ENCODE measurements around the gene OR51B5.
"Not testable (repeated sequence)": the region's sequence is repeated elsewhere in the genome, so short reads cannot be mapped to it uniquely, and the experiment has no call there.

Gene OR51B5, protein sequence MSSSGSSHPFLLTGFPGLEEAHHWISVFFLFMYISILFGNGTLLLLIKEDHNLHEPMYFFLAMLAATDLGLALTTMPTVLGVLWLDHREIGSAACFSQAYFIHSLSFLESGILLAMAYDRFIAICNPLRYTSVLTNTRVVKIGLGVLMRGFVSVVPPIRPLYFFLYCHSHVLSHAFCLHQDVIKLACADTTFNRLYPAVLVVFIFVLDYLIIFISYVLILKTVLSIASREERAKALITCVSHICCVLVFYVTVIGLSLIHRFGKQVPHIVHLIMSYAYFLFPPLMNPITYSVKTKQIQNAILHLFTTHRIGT
- long read RNA-seq, donor 1 = 0 reads
- long read RNA-seq, donor 2 = 0 reads
- long read RNA-seq, donor 3 = 0 reads
- long read RNA-seq, donor 4 = 0 reads
- long read RNA-seq, donor 5 = 0 reads
- long read RNA-seq, donor 6 = 0 reads
- long read RNA-seq, donor 7 = 0 reads
- long read RNA-seq, donor 8 = 0 reads

DNA sequence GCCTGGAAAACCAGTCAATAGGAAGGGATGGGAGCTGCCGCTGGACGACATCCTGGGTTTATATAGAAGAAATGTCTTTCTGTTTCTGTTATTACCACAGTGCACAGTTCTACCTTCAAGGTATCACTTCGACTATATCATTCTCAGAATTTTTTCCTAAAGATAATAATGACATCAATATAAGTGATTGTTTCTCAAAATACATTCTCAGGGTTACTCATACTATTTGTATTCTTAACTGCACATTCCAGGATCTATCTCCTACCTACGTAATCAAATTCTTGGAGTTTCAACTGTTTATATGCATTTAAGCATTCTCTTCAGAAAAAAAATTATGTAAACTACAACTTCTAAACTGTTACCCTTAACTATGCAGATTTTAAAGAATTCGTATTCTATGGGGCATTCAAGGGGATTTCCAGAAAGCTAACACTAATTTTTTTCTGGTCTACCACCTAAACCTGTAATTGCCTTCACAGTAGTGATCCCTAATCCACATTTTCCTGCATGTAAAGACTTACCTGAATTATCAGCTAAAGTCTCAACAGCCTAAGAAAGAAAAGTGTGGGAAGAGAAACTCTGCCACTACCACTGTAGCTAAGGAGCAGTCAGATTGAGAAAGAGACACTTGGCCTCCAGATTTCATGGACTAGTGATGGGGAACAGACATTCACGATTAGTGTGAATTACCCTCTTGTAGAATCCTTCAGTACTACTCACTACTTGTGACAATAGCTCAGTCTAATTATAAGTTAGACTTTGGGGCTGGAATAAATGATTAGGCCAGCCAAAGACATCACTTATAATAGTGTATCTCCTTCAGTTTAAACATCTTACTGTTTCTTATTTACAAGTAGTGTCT, at the start of gene OR51B5:
Gene OR51B5, minus strand, starts transcription at position 51 of the 862 bp plus-strand sequence. Its CDS starts 0 bp downstream, at position 51.
- DNase-seq = no peak

DNA sequence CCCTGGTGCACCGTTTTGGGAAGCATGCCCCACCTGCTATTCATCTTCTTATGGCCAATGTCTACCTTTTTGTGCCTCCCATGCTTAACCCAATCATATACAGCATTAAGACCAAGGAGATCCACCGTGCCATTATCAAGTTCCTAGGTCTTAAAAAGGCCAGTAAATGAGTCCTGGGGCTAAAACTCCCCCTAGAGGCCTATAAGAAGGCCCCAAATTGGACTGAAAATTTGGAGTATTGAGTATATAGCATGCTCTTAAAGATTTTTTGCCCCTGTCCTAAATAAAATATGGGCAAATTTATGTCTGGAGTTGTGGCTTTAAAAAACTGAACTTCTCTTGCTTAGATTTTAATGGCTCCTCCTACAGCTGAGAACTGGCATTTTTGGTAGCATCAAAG, 46.9 kb upstream of the OR51B5 start:
- DNase-seq = no peak

DNA sequence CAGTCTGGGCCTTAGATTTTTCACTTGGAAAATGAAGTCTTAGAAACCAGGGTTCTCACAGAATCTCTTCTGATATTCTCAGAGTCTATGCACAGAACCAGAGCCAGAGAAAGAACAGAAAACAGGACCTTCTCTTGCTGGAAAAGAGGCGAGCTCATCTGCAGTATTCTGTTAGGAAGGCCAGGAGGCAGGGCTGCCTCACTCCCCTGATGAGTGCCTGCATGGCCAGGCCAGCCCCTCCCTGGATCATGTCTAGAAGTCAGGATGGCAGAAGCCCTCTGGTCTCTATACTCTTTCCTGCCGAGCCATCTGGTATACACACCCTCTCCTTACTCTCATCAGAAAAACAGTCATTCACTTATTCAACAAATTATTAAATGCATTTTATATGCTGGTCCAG, 41.0 kb upstream of the OR51B5 start:
- DNase-seq = no peak

DNA sequence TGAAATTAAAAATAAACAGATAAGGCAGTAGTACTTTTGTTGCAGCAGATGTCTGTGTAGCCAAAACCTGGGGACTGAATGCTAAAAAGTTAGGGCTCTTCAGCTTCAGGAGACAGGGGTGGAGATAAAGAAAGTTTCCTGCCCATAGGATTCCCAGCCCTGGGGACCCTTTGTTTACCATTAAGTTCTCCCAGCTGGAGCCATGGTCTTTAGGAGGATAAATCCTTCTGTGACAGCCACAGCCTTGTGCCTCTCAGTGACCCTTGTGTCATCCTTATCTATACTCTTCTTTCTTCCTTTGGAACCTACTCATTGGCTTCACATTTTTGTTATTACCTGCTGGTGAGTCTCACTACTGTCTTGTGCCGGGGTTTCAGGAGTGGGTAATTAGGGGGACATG, 40.3 kb upstream of the OR51B5 start, which contains the start of gene OR51M1:
Gene OR51M1, plus strand, starts transcription at position 237 of the 400 bp plus-strand sequence. CDS start 5,587 bp downstream, outside the sequence.
- DNase-seq = no peak

DNA sequence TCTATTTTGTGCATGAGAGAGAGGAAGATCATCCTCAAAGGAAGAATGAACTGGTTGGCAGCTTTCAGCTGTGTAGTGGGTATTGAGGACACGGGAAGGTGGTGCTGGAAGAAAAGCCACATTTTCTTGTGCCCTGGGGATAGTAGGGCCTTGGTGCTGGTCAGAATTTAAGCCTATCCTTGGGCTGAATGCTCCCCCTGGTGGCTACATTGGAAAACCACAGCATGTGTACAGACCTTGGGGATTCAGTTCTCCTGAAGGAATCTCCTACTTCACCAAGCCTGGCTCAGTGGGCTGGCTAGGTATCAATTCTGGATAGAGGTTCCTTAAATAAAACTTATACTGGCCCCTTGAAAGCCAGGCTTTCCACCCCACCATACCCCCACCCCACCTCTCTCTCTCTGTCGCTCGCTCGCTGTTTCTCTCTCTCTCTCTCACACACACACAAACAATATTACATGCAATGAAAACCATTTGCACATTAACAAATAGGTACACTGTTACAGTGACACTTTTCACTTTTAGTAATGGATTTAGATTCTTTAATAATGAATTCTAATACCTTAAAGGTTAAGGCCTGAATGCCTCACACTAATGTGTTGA, 37.5 kb upstream of the OR51B5 start:
- DNase-seq = no peak

DNA sequence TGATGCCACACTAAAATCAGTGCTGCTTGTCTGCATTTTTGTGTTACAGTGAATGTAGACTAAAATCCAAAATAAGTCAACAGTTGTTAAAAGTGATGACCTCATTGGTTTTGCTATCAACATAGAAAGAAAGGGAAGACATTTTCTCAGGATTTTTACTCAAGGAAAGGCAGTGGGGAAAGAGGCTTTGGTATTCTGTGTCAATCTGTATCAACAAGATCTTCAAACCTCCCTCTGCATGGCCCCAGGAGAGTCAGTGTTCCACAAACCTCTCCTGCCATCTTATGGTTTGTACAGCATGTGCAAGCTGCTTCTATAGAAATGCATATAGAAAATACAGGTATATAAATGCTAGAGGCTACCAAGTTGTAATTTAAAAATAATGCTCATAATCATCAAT, 26.5 kb upstream of the OR51B5 start:
- no peak for DNase-seq

DNA sequence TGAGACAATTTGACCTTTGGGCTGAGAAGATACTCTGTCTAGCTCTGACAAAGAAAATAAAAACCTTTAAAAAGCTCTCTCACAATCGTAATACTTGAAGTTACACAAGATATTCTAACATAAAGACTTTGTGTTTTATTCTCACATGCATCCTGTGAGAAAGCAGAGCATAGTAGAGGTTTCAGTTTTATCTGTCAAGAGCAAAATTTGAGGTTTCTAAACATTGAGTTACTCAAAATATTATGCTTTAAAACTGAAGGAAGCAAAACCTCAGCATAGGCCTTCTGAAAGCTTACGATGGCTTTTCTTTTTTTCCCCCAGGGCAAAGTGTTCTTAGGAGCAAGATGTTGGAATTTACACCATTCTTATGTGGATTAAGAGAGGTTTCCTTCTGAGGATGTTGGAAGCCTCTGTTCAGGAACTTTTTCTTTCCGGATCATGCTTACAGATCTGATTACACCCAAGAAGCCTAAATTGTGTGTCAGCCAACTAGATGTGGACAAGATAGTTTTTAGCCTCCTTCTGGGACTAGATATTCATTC, 25.2 kb upstream of the OR51B5 start:
- DNase-seq = no peak

DNA sequence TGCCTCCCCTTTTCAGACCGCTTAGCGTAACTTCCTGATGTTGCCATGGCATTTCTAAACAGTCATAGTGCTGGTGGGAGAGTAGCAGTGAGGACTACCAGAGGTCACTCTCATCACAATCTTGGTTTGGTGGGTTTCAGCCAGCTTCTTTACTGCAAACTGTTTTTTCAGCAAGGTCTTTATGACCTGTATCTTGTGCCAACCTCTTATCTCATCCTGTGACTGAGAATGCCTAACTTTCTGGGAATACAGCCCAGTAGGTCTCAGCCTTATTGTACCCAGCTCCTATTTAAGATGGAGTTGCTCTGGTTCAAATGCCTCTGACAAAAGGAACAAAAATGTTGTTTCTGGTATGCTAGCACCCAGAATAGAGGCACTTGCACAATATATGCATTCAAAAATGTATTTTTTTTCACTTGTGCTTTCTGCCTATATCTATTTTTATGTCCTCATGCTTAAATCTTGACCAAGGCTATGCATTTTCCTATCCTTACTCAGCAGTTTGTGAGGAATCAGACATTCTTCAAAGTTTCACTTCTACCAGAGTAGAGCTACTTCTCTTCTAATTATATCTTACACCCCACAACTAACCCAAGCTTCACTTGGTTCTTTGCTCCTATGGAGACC, 24.2 kb upstream of the OR51B5 start:
- DNase-seq = no peak

DNA sequence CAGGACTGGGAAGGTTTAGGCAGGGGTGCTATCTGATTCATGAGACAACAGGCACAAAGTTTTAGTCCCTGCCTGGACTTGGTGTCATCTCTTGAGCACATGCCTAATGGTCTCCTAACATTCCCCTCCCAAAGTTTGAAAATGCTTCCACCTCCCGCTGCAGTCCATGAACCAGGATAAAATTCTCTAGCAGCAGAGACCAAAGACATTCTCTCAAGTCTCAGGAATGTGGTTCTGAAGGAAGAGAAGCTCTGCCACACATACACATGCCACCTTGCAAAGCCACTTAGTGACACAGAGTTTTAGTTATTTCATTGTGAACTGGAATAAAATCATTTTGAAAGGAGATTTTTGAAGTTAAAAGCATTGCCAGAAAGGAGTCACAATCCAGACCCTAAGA, 23.5 kb upstream of the OR51B5 start:
- DNase-seq = no peak

DNA sequence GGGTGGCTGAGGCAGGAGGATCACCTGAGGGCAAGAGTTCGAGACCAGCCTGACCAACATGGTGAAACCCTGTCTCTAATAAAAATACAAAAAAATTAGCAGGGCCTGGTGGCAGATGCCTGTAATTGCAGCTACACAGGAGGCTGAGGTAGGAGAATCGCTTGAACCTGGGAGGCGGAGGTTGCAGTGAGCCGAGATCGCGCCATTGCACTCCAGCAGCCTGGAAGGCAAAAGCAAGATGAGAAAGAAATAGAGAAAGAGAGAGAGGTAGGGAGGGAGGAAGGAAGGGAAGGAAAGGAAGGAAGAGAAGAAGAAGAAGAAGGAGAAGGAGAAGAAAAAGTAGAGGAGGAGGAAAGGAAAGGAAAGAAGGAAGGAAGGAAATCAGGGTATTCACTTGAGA, 23.0 kb upstream of the OR51B5 start:
- DNase-seq = not testable (repeated sequence)

DNA sequence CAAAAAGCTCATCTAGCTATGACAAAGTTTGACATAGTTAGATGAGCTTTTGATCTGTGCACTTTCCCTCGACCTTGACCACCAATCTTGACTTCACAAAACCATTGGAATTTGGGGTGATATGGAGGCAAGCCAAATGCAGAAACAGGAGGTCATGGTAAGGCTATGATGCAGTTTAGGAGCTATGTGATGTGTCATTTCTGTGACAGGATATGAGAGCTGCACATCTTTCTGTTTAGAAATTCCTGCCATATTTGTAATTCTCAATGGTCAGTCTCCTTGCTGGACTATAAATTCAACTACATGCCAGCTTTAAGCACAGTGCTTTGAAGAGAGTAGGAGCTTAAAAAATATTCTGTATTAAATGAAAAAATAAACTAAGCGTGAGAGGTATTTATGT, 20.9 kb upstream of the OR51B5 start:
- no peak for DNase-seq

DNA sequence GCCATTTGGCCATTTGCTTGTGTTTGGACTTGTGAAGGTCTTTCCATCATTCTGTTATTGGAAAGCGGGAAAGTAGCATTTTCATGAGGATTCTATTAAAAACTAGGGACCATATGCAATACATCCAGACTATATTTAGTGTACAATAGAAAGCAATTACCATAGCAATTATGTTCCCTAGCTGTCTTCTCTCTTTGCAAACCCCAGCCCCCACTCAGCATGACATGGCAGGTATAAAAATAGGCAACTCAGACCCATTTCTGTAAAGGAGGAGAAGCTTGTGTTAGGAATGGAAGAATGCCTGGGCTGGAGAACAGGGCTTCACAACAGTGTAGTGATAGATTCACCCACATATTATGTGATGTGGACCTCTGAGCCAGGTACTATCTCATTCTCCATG, 20.4 kb upstream of the OR51B5 start:
- no peak for DNase-seq

DNA sequence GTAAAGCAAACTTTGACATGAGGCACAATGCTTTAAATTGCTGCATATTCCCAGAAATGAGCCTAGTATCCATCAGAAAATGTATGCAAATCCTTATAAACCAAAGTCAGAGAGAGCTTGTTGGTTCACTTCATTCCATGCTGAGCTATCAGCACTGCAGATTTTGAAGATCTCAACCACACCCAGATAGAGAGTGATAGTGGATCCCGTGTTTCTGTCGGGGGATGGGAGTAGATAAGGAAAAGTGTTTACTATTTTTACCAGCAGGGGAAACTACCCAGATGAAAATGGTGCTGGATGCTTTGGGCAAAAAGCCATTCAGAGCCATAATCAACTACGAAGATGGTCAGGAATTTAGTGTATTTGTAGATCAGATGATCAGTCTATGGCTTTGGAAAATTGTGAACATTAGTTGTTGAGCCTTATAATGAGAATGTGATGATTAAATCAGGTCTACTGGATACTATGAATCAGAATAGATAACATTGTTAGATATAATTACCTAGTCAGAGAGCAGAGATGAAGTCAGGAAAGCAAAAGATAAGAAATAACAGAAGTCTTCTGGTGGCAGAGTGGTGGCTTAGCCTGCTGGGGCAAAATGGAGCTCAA, 18.8 kb upstream of the OR51B5 start:
- DNase-seq = no peak

DNA sequence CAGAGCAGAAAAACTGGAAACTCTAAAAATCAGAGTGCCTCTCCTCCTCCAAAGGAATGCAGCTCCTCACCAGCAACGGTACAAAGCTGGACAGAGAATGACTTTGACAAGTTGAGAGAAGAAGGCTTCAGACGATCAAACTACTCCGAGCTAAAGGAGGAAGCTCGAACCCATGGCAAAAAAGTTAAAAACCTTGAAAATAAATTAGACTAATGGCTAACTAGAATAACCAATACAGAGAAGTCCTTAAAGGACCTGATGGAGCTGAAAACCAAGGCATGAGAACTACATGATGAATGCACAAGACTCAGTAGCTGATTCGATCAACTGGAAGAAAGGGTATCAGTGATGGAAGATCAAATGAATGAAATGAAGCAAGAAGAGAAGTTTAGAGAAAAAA, 12.7 kb upstream of the OR51B5 start:
- not testable (repeated sequence) for DNase-seq

DNA sequence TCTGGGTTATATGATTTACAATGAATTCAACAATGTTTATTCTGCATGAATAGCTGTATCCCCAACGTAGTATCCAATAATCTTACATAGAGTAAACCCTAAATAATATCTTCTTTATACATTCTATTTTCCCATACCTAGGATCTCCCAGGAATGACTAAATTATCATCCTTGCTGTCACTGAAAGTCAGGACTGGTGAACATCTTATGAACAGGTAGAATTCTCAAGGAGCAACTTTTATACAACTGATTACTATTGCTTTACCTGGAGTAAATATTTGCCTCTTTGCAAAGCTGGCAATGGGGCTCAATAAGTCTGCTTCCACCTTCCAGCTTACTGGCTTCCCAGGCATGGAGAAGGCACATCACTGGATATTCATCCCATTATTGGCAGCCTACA, 7.9 kb upstream of the OR51B5 start, which contains the start of gene OR51B6:
Gene OR51B6, plus strand, starts transcription at position 301 of the 400 bp plus-strand sequence. Its CDS starts 0 bp downstream, at position 301.
- DNase-seq = no peak

DNA sequence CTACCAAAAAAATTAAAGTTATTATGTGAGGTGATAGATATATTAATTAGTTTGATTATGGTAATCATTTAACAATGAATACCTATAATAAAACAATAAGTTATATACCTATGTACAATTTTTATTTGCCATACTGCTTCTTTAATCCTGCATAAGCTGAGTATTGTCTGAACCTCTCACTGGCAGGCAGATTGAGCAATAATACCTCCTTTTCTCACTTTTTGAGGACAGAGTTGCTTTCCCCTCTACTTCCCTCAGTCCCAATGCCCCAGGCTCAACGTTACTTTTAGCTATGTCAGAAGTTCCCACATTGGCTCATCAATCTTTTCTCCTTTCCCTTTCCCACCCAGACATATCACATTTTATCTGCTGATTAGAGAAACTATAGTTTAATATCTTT, 6.2 kb upstream of the OR51B5 start:
- no peak for DNase-seq

DNA sequence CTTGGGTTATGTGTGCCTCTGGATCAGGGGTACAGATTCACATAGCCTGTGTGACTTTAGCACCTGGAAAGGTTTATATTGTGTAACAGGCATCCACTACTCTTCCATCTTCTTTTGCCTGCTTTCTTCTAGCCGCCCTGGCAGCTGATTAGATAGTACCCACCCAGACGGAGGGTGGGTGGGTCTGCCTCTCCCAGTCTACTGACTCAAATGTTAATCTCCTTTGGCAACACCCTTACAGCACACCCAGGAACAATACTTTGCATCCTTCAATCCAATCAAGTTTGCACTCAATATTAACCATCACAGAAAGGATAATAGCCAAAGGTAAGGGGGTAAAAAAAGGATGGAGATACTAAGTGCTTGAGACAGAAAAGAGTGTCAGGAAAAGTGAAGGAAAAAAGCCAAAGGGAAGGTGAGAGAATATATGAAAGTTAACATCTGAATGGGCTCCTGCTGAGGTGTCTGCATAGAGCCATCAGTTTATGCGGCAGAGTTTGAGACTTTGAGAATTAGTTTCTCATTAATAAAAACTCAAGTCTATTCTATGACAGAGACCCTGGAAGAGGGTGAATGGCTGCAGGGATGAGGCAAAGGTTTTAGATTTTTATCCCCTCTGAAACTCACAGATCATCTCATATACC, 5.3 kb upstream of the OR51B5 start:
- DNase-seq = no peak

DNA sequence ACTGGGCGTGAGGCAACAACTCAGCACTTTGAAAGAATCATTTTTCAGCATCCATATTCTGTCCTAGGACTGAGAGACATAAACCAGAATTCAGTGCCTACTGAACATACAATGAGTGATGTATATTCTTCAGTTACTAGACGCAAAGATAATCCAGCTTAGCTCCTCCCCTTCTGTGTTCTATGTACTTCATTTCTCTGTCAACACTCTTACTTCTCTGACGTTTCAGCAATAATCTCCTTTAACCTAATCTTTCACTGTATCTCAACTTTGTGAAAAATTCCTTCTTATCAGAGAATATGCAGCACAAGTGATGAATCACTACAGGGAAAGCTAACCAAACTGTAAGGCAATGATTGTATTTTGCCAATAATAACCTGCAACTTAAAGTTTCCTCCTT, 2.5 kb upstream of the OR51B5 start:
- no peak for DNase-seq

DNA sequence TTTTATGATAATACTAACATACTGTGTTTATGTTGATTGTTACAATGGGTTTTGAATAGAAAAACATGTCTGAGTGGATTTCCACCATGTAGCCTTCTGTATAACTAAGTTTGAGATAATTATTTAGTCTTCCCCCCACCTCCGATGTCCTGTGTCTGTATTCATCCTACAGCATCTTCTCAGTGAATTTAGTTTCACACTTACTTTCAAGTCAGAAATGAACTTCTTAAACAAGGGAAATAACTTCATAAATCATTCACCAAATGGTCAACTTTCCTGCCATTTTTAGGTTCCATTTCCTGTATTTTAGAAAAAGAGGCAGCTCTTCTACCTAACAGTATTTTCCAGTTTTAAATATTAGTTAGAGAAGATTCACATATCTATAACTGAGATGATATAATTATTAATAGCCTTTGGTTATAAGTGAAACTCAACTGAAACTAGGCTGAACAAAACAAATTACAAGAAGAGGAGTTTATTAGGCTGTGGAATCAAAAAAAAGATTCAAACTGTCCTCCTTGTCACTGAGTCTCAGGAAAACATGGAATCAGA, 3.5 kb downstream of the OR51B5 start:
- DNase-seq = no peak

DNA sequence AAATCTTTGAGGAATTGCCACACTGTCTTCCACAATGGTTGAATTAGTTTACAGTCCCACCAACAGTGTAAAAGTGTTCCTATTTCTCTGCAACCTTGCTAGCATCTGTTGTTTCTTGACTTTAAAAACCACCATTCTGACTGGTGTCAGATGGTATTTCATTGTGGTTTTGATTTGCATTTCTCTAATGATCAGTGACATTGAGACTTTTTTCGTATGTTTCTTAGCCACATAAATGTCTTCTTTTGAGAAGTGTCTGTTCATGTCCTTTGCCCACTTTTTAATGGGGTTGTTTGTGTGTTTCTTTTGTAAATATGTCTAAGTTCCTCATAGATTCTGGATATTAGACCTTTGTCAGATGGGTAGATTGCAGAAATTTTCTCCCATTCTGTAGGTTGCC, 6.1 kb downstream of the OR51B5 start:
- DNase-seq = not testable (repeated sequence)

DNA sequence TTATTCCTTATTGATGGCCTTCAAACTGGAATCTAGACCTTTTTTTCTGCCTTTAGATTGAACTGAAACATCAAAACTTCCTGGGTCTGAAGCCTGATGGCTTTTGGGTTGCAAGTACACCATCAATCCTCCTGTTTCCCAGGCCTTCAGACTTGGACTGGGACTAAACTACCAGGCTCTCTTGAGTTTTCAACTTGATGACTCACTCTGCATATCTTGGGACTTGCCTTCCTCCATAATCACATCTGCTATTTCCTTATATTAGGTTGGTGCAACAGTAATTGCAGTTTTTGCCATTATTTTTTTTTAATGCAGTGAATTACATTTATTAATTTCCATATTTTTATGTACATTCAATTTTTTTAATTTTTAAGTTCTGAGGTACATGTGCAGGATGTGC, 7.0 kb downstream of the OR51B5 start:
- no peak for DNase-seq

Data from right kidney (tissue), 9 donors.